Activated gamma-delta T cell (primary cell): ENCODE measurements around the gene PEX10.

Experiments
- DNase-seq: peaks from one replicate; lab custom pipeline; 2025; lab: John Stamatoyannopoulos, UW

PEX10 gene

DNA sequence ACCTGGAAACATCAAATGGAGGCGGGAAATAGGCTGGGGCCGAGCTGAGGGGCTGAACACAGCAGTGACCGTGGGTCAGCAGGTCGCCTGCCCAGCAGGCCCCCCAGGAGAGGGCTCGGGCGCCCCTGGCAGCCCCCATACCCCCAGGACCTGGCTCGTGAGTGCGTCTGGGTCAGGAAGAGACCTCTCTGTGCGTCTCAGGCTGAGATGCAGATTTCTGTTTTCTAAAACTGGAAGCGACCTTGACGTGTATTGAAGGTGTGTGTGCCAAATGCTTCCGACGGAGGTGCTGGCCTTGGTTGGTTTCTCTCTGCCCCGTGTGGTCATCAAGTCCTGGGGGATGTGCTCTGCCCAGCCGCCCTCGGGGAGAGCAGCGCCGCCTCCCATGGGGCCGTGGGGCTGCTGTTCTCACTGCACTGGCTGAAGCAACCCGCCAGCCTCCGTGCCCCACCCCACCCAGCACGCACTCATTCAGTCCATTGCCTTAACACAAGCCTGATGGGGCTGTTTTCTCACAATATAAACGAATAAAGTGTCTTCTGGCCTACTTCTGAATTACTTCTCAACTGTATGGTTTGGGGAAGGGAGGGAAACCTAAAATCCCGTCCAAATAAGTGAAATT lies 7.4 kb downstream of the PEX10 start:
- no peak for DNase-seq

DNA sequence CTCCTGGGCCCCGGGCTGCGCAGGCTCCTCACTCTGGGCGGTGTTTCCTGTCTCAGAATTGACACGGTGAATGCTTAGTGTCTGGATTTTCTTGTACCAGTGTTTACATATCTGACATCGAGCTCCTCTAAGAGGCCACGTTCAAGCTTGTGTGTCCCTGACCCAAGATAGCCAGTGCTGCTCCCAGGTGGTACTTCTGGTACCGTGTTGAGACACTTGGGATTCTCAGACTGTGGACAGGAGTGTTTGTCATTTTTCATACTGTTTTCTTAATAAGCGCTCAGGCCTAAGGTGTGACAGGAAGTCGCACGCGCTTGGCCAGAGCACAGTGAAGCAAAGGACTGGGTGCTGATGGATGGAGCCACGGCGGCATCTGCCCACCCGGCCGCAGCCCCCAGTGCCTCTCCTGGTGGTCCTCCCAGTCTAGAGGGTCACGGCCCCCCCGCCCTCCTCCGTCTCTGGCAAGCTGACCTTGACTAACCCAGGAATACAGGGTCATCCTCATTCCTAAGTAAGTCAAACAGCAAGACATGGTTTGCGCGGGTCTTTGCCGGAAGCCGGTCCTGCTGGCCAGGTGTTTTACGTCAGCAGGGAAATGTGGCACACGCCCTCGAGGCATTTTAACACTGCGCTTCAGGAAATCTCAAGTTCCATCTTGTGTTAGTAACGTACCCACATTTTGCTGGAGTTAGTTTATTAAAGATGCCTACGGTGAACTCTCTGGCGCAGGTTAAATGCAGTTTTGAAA lies 8.0 kb downstream of the PEX10 start:
- DNase-seq: no peak

DNA sequence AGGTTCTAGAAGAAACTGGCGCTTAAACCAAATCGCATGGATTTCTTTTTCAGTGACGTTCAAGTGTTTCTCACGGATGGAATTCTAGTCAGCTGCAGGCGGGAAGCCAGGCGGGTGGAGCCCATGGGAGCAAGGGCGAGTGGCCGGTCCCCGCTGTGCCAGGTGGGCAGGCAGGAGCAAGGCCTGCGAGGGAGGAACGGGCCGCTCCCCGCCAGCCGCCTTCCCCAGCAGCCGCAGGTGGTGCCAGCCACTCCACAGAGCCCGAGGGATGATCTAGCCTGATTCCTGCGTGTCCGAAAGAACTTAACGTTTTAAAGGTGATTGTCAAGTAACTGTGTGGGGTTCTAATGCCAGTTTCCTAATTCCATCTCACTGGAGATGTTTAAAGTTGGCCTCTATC lies 9.1 kb downstream of the PEX10 start:
- no peak for DNase-seq

DNA sequence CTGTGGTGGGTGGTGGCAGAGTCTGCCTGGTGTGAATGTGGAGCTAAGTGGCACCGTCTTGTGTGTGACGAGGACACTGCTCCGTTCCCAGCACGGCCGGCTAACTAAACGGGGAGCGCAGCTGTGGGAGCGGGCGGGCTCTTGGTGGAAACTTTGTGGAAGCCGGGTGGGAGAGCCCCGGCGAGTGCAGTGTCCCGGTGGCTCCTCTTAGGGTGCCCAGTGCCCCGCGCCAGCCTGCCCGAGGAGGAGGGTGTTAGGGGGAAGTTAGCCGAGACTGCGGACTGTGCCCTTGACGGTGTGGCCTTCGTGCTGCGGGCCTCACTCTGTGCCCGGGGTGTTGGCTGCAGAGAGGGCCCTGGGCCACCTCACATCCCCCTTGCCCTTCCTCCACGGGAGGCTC lies 9.9 kb downstream of the PEX10 start:
- no peak for DNase-seq

DNA sequence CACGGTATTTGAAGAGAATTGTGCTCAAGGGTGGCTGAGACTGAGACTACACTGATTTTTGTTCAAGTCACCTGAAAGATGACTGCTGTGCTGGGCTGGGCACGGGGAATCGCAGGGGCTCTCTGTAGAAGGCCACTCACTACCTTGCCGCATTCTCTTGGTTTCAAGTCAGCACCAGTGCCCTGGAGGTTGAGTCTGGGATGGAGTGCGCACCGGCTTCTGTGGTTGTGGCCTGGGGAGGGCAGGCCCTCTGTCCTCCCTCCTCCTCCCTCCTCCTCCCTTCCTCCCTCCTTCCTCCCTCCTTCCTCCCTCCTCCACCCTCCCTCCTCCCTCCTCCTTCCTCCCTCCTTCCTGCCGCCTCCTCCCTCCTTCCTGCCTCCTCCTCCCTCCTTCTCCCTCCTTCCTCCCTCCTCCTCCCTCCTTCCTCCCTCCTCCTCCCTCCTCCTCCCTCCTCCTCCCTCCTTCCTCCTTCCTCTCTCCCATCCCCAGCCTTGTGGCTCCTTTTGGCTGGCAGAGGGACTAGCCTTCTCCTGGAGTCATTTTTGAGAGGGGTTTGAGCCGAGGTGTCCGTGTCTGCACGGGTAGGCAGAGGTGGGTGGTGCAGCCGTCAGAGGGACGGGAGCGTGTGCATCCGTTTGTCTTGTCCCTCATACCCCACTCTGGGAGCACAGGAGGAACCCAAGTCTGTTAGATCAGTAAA lies 11.3 kb downstream of the PEX10 start:
- no peak for DNase-seq

DNA sequence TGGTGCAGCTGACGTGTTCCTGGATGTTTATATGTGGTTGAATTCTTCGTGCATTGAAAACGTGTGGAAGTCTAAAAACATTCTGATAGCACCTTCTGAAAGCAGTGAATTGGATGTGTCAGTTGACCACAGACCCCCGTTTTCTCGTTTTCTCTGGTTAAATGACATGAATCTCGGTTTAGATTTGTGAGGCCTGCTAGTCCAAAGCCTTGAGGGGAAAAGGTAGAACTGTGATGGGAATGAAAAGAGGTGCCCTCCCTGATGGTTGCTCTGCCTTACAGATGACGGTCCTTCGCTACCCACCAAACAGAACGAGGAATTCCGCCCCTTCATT lies 11.8 kb downstream of the PEX10 start:
- no peak for DNase-seq

DNA sequence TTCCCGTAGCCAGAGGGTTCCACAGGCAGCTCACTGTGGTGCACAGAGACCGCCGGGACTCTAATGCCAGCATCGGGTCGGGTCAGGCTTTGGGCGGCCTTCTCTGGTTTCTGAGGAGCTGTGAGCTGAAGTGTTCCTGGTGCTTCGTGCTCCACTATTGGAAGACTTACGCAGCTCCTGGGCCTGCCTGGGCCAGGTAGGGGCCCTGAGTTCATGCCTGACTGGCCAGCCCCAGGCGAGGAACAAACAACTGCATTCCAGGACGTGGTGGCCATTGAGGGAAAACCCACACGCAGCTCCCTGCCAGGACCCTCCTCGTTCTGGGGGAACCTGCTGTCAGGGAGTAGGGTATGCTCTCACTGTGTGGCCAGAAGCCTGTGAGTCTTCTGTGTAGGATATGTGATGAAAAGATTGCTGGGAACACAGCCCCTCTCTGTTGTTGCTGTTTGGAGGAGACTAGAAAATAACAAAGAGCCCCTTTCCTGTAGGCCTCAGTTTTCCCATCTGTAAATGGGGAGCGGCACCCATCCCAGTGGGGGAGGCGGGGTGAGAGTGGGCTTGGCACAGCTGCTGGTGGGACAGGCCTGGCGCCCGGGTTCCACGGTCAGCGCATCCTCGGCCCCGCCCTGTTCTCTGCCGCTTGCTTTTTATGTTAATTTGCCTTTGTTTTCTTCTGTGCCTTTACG lies 12.3 kb downstream of the PEX10 start:
- no peak for DNase-seq

DNA sequence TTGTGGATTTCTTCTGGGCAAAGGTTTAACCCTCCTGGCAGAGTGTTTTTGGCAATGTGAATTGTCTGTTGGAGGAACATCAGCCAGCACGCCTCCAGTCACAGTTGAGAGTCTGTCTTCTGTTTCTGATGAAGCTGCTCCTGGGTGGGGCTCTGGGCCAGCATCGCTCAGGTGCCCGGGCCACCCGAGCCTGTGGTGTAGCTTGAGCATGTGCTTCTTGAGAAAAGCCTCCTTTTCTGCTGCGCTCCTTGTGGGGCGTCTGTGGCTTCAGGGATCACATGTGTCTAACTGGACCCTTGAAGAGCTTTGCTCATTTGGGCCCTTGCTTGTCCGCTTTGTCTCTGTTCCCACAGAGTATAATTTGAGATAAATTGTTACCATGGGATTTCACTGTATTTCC lies 13.5 kb downstream of the PEX10 start:
- DNase-seq: no peak

DNA sequence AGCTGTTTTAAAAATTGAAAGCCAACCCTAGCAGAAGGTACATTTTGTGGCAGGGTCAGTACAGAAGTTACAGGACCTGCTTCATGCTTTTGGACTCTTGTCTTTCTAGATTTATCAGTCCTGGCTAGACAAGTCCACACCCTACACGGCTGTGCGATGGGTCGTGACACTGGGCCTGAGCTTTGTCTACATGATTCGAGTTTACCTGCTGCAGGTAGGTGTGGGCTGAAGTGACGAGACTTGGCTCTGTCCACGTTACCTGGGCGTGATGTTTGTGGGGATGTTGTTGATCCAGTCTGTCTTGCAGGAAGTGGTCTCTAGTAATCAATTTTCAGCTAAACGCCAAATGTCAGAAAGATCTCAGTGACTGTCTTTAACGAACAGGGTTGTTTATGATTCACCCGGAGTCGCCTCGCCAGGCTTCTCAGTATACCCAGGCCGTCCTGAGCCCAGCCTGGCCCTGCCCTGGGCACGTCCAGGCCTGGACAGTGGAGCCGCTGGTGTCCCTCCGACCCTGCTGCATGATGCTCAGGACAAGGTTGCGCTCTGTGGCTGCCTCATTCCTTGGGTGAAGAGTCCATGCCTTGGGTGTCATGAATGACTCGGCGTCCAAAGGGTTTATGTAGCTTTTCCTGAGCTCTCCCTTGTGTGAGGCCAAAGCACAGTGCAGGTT lies 15.2 kb downstream of the PEX10 start:
- DNase-seq: no peak

DNA sequence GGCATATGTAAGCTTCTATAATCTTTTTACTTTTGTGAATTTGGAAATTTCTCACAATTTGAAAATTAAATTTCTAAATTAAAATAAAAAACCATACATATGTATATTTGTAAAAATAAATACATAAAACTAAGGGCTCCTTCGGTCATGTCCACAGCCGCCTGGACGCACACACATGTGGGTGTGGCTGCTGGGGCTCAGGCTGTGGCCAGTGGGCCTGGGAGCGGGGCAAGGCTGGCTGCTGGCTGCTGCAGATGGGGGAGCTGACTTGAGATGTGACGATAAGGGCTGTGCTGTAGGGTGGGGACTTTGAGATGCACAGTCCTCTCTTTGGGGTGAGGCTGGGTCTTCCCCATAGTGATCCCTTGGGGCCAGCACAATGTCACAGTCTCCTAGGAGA lies 15.9 kb downstream of the PEX10 start:
- no peak for DNase-seq

DNA sequence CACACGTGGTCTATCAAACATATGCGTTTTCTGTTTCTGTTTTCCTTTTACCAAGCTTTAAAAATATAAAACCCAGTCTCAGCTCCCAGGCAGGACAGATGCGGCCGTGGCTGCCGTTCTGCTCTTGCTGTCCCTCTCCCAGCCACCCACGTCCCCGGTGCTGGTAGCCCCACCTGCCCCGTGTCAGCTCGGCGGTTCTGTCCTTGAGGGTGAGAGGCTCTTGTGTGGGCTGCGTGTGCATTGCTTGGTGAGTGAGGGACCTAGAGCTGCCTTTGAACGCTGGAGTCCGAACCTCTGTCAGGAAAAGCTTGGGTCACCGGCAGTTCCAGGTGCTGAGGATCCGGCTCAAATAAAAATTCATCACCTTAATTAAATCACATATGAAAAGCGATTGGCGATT lies 16.3 kb downstream of the PEX10 start:
- DNase-seq: no peak

DNA sequence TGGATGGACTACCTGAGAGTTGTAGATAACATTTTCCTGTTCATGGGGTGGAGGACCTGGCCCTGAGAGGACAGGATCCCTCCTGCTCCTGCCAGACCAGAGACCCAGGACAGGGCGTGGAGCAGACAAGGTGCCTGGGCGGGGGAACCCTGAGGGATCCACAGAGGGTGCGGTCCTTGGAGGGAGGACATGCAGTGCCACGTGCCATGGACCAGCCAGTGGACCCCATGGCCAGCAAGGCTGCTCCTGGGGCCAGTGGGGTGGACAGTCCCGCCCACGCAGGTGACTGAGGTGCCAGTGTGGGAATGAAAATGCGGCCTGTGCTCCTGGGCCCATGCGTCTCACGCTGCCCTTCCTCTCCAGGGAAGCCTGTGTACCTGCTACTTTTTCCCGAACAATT lies 17.1 kb downstream of the PEX10 start:
- DNase-seq: no peak

DNA sequence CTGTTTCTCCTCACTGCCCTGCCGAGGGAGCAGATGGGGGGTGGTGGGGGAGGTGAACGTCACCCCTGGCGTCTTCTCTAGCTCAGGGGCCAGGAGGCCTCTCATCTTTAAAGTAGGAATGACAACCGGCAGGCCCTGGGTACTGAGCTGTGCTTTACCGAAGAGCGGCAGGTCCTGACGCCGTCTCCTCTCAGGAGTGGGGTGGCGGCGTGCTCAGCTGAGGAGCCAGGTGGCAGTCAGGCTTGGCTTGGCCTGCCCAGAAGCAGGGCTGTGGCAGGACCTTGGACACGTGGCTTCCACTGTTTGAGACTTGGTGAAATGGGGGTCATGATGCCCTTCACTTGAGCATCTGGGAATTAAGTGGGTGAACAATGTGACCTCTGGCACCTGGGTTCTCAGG lies 17.6 kb downstream of the PEX10 start:
- no peak for DNase-seq

DNA sequence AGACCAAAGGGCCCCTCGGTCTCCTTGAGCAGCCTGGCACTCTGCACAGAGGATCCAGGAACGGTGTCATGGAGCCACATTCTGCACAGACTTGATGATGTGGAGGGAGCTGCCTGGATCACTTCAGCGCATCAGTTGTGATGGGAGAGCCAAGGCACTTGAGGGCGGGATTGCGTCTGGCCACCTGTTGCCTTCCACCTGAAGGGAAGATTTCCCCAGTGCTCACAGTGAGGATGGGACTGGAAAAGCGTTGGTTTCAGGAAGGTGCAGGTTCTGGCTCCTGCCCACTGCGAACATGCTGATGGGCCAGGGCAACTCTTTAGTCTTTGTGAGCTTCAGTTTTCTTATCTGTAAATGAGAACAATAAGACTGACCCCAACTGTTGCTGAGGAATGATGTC lies 18.1 kb downstream of the PEX10 start:
- no peak for DNase-seq

DNA sequence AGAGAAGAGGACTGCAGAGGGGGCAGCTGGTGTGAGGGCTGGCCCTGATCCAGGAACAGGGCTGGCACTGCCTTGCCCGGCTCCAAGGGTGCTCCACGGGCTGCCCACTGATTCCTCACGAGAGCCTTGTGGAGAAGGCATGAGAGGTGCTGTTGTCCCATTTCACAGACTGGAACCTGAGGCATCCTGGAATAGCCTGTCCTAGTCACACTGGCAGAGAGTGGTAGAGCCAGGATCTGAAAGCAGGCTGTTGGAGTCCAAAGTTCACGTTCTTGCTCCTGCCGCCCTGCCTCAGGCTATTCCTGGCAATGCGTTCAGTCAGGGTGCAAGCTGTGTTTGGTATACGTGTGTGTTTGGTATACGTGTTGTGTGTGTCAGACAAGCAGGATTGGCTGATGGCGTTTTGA lies 18.9 kb downstream of the PEX10 start:
- DNase-seq: no peak

DNA sequence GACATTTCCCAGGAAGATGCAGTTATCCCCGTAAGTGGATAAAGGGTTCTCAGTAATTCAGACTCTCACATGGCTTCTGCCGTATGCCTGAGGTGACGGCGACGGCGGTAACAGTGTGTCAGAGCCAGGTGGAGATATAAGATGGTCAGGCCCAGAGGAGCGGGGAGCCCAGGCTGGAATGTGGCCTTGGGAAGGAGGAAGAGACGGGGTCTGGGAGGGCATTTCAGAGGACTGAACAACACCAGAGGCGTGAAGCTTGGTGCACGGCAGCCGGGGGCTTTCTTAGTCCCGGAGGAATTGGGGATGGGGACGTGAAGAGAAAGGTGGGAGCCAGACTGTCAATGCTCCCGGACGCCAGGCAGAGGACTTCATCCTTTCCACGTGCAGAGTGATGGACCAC lies 19.7 kb downstream of the PEX10 start:
- DNase-seq: no peak

DNA sequence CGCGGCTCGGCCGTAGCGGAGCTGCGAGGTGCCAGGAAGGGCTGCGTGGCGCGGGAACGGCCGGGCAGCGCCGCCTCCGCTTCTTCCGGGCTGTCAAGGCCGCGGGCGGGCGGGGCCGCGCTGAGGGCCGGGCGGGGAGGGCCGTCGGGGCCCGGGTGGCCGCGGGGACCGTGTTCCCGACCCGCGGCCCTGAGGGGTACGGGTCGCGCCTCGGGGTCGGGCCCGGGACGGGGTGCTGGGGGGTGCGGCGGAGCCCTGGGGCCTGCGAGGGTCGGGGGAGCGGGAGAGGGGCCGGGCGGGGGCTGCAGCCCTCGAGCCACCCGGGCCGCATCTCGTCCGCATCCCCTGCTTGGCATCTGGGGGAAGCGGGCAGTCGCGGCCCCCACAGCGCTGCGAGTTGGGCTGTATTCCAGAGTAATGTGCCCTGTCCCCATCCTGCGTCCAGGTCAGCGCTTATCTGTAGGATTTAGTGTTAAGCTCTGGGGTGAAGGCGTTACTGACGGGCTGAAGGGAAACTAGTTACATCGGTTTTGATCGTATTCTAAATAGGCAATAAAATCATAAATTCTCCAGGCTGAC lies 20.3 kb downstream of the PEX10 start:
- DNase-seq: no peak

DNA sequence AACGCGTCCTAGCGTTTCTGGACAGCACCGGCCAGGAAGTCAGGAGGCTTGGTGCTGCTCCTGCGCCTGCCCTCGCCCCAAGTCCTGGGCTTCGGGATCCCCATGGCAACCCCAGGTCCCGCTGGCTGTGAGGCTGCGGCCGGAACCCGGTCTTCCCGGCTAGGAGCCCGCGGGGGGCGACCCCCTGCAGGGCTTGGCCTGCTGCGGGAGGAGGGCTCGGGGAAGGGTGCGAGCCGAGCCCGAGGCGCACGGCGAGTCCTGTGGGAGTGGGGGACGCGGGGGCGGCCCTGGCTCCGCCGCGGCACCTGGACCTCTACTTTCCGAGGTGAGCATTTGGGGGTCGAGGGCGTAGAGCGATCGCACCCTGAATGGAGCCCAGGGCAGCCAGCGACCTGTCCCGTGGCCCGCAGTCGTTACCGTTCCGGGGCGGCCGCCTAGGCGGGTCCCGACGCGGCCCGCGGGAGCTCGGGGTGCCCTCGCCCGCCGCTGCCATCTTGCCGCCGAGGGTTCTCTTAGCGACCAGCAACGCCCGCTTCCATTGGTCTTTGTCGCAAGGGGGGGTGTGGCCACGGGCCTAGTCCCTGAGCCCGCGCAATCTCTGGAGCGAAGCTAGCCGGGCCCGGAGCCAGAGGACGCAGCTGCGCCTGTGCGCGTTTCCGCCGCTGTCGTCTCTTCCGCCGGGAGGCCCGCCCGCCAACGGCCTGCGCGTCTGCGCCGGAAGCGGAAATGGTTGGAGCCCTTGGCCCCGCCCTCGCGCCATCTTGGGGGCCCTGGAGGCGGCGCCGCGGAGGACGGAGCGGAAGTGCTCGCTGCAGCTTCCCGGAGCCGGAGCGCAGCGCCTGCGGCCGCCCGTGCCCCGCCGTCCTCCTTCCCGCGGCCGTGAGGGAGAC lies 21.1 kb downstream of the PEX10 start, which contains the start of the genes MORN1 and RER1:
TSS of gene MORN1 (minus strand) at position 514 of the 890 bp plus-strand sequence. CDS start at position 493, 21 bp downstream.
TSS of gene RER1 (plus strand) at position 801 of the 890 bp plus-strand sequence. CDS start 3,950 bp downstream, outside the sequence.
- DNase-seq: peak; percentile 98

DNA sequence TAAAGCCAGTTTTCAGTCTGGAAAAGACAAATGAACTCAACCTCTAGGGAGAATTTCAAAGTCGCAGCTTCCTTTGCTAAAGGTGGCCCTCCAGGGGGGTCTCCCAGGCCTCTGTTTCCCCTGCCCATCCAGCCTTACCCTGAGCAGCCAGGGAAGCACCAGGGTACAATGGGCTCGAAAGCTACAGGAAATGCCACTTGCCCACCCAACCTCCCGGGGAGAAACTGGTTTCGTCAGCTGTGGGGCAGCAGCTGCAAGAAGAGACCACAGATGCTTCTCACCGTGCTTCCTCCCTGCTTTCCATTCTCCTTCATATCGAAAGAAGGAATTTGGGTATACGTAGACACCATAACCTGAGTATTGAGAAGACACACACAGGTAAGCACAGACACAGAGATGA lies 22.7 kb downstream of the PEX10 start:
- DNase-seq: no peak
